ENCODE measurements around the gene NXPH4.

The NXPH4 gene

DNA sequence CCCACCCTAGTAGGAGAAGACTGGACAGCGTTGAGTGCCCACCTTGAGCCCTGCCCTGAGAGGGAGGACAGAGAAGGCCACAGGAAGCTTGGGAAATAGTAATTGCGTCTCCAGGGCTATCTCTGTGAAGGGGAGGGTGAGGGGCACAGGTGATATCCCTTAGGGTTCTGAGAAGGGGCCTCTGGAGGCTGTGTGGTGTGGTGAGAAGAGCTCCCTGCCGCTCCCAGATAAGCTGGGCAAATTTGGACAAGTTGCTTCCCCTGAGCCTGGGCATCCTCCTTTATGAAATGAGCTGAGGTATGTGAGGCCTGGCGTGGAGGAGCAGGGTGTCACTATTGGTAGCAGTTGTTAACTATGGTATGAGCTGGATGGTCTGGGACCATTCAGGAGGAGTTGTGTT, 45.7 kb upstream of the NXPH4 start:
- TF ChIP-seq, protein P1, sequence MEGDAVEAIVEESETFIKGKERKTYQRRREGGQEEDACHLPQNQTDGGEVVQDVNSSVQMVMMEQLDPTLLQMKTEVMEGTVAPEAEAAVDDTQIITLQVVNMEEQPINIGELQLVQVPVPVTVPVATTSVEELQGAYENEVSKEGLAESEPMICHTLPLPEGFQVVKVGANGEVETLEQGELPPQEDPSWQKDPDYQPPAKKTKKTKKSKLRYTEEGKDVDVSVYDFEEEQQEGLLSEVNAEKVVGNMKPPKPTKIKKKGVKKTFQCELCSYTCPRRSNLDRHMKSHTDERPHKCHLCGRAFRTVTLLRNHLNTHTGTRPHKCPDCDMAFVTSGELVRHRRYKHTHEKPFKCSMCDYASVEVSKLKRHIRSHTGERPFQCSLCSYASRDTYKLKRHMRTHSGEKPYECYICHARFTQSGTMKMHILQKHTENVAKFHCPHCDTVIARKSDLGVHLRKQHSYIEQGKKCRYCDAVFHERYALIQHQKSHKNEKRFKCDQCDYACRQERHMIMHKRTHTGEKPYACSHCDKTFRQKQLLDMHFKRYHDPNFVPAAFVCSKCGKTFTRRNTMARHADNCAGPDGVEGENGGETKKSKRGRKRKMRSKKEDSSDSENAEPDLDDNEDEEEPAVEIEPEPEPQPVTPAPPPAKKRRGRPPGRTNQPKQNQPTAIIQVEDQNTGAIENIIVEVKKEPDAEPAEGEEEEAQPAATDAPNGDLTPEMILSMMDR (conservative IDR thresholded peaks at IDR 0.05; ENCODE audit: low read depth, low read length), result no peak
- H3K4me3 ChIP-seq (ENCODE audit: low read depth, low read length), result no peak overlapping the region
- no peak for DNase-seq (ENCODE audit: low read depth)

DNA sequence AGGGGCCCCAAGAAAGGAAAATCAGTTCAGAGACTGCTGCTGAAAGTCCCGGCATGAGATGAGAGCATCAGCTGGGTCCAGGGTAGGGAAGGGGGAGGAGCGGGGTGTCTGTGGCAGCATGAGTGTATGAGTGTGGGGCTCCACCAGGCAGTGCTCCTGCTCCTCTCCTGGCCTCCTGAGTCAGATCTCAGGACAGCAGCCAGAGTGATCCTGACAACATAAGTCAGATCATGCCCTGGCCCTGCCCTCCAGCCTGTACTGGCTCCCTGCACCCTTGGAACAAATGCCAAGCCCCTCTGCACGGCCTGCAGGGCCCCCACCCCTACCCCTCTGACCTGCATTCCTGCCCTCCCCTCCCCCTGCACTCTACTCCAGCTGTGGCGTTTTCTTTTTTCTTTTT, 44.9 kb upstream of the NXPH4 start:
- DNase-seq (ENCODE audit: low read depth), result peak; percentile 71
- TF ChIP-seq, protein P1 (conservative IDR thresholded peaks at IDR 0.05; ENCODE audit: low read depth, low read length), result no peak

DNA sequence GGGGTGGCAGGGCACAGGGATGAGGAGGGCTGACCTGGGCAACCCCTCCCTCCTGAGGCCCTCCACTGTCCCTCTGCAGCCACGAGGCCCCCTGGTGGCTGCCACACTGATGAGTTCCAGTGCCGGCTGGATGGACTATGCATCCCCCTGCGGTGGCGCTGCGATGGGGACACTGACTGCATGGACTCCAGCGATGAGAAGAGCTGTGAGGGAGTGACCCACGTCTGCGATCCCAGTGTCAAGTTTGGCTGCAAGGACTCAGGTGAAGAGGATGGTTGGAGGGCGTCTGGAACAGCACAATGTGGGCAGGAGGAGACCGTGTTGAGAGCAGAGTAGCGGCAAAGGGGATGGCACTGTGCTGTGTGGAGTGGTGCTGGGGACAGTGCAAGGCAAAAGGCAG, 43.5 kb upstream of the NXPH4 start:
- H3K4me3 ChIP-seq (ENCODE audit: low read depth, low read length), result no peak overlapping the region
- TF ChIP-seq, protein P1 (conservative IDR thresholded peaks at IDR 0.05; ENCODE audit: low read depth, low read length), result peak; percentile 70
- no peak for DNase-seq (ENCODE audit: low read depth)

More for the DNA sequence above, 44.9 kb upstream of the NXPH4 start:
- H3K4me3 ChIP-seq (ENCODE audit: low read depth, low read length), result no peak overlapping the region

DNA sequence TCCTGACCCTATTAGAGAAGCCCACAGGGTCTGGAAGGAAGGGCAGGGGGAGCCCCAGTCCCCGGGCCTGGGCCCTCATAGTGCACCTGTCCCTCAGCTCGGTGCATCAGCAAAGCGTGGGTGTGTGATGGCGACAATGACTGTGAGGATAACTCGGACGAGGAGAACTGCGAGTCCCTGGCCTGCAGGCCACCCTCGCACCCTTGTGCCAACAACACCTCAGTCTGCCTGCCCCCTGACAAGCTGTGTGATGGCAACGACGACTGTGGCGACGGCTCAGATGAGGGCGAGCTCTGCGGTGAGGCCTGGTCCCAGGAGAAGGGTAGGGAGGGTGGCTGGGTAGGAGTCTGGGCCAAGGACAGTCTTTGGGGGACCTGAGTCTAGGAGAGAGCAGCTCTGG, 42.9 kb upstream of the NXPH4 start:
- DNase-seq (ENCODE audit: low read depth), result no peak
- TF ChIP-seq, protein P1 (conservative IDR thresholded peaks at IDR 0.05; ENCODE audit: low read depth, low read length), result no peak
- H3K4me3 ChIP-seq (ENCODE audit: low read depth, low read length), result no peak overlapping the region

DNA sequence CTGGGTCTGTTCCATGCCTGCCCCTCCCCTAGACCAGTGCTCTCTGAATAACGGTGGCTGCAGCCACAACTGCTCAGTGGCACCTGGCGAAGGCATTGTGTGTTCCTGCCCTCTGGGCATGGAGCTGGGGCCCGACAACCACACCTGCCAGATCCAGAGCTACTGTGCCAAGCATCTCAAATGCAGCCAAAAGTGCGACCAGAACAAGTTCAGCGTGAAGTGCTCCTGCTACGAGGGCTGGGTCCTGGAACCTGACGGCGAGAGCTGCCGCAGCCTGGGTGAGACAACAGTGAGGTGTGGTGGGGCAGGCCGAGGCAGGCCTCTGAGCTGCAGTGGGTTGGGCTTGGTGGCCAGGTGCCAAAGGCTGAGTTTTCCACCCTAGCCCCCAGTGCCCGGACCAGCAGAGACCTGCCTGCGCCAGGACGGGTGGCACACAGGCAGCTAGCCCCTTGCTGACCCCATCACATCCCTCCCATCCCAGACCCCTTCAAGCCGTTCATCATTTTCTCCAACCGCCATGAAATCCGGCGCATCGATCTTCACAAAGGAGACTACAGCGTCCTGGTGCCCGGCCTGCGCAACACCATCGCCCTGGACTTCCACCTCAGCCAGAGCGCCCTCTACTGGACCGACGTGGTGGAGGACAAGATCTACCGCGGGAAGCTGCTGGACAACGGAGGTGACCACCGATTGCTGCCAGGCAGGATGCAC, 41.0 kb upstream of the NXPH4 start:
- TF ChIP-seq, protein P1 (conservative IDR thresholded peaks at IDR 0.05; ENCODE audit: low read depth, low read length), result peak; percentile 88
- peak; percentile 83 for DNase-seq (ENCODE audit: low read depth)
- H3K4me3 ChIP-seq (ENCODE audit: low read depth, low read length), result no peak overlapping the region

DNA sequence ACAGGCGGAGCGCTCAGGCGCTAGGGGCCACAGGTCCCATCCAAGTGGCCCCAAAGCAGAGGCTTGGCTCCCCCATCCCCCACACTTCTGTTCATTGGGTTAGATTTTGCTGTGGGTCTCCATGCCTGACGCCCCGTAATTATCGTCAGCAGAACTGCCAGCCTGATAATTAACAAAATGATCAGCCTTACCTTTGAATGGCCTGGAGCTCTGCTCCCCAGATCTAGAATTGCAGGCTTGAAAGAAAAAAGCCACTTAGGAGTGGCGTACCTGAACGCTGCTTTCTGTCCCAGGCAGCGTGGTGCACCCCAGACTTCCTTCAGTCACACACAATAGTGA, 40.5 kb upstream of the NXPH4 start:
- no peak for DNase-seq (ENCODE audit: low read depth)
- TF ChIP-seq, protein P1 (conservative IDR thresholded peaks at IDR 0.05; ENCODE audit: low read depth, low read length), result no peak
- no peak overlapping the region for H3K4me3 ChIP-seq (ENCODE audit: low read depth, low read length)

DNA sequence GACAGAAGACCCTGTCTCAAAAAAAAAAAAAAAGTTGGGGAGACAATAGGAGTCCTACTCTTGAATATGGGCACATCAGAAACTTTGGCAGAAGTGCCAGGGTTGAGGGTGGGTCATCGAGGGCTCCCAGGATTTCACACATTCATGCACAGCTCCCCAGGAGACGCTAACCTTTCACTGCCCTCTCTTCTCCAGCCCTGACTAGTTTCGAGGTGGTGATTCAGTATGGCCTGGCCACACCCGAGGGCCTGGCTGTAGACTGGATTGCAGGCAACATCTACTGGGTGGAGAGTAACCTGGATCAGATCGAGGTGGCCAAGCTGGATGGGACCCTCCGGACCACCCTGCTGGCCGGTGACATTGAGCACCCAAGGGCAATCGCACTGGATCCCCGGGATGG, 39.7 kb upstream of the NXPH4 start:
- peak; percentile 34 for DNase-seq (ENCODE audit: low read depth)
- H3K4me3 ChIP-seq (ENCODE audit: low read depth, low read length), result no peak overlapping the region
- TF ChIP-seq, protein P1 (conservative IDR thresholded peaks at IDR 0.05; ENCODE audit: low read depth, low read length), result no peak

Measured in choroid plexus epithelial cell (primary cell).